Activated naive CD8-positive, alpha-beta T cell treated with anti-CD3 and anti-CD28 coated beads for 36 hours (primary cell): ENCODE results near the gene KCTD4. TPM values are rescaled to one million over a fixed set of nuclear protein-coding genes. Genes with fewer than 3 reads are reported as not detected.

Experiments used
- DNase-seq: peaks from one replicate; pipeline ENCODE4 v3.0.0; 2021
- H3K27ac Mint-ChIP-seq: one replicate; pipeline ENCODE4 v1.8.0; 2022; ENCODE audit warnings: mild to moderate bottlenecking, moderate library complexity, mixed read lengths
- H3K27me3 Mint-ChIP-seq: one replicate; pipeline ENCODE4 v1.8.0; 2022; ENCODE audit warnings: mild to moderate bottlenecking, mixed read lengths
- H3K36me3 Mint-ChIP-seq: one replicate; pipeline ENCODE4 v1.8.0; 2021; ENCODE audit warnings: mild to moderate bottlenecking, mixed read lengths
- H3K4me1 Mint-ChIP-seq: one replicate; pipeline ENCODE4 v1.8.0; 2021; ENCODE audit warnings: mixed read lengths
- H3K4me3 Mint-ChIP-seq: one replicate; pipeline ENCODE4 v1.8.0; 2022; ENCODE audit warnings: mild to moderate bottlenecking, moderate library complexity, mixed read lengths
- H3K9me3 Mint-ChIP-seq: one replicate; pipeline ENCODE4 v1.8.0; 2022; ENCODE audit warnings: mixed read lengths
- total RNA-seq, 2 experiments: library from RNA; stranded (reverse); gene quantifications; one replicate each; pipeline ENCODE4 v1.2.3, GENCODE V29; 2021

The KCTD4 gene
- total RNA-seq, 2 experiments from 2014 or later, result not detected

DNA sequence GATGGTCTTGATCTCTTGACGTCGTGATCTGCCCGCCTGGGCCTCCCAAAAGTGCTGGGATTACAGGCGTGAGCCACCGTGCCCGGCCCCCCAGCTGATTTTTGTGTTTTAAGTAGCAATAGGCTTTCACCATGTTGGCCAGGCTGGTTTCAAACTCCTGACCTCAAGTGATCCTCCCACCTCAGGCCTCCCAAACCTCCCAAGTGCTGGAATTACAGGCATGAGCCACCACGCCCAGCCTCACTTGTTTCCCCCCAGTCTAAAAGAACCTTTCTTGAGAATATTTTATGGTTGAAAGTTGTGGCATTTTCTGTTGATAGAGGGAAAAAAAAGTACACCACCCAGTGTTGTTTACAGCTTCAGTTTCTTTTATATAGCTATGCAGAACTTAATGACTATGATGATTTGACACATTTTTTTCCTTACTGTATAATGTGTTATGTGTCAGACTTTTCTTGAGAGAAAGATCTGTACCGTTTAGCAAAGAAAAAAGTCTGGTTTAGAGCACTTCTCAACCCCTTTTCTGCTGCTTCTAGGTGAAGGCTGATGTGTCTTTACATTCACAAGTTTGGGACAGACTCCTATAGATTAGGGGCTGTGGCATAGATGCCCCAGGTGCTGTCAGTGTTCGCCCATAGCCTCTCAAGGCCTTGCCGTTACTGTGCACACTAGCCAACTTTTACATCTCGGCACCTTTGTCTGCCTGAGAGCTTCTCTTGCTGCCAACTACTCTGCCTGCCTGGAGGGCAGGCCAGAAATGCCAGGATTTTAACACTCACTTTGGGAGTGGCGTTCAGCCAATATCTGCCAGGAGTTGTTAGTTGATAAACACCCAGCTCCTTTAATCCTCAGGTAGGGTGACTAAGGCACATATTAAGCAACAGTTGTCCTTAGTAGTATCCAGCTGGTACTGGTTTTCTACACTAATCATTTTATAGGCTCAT lies 33.0 kb downstream of the KCTD4 start:
- Mint-ChIP-seq H3K9me3 (no peaks in the 10 kb centered on the region), H3K27me3 (no peaks in the 10 kb centered on the region), H3K36me3 (peaks cover 32% of the 10 kb centered on the region), H3K4me3 (no peak overlapping the region), H3K4me1 (peaks cover 14% of the 10 kb centered on the region), H3K27ac (no peak overlapping the region)
- no peak for DNase-seq

DNA sequence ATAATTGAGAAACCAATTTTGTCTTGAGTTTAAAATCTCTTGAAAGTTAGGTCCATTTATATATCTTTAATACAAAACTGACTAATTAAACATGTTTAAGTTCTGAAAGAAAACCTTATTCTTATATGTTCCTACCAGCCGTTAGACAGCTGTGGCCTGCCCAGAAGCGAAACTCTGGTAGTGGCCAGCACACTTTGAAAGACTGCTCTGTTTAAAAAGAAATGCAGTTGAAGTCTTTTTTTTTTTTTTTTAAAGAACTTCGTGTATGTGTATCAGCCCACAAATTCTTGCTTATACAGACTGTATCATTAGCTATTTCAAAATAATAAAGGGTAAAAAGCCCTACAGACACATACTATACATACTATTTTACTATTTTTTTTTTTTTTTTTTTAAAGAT lies 34.0 kb downstream of the KCTD4 start:
- H3K27ac Mint-ChIP-seq, result no peak overlapping the region
- DNase-seq, result no peak
- no peaks in the 10 kb centered on the region for H3K9me3 Mint-ChIP-seq
- peaks cover 10% of the 10 kb centered on the region for H3K4me1 Mint-ChIP-seq
- peaks cover 25% of the 10 kb centered on the region for H3K36me3 Mint-ChIP-seq
- H3K27me3 Mint-ChIP-seq, result no peaks in the 10 kb centered on the region
- no peak overlapping the region for H3K4me3 Mint-ChIP-seq

DNA sequence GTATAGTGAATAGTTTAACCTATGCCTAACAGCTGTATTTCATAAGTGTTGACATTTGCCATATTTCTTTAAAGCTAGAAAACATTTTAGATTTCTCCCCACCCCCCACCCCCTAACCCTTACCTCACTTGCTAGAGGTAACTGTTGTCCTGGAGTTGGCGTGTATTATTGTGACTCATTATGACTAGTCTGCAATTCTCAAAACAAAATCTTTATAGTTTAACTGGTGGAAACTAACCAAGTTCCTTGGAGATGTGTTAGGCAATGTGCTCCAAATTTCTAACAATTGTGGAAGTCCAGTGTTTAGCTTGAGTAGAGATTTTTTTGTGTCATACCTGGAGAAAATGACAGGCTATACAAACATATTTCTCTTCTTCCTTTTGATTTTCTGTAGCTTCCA lies 38.0 kb downstream of the KCTD4 start:
- Mint-ChIP-seq H3K36me3 (peaks cover 37% of the 10 kb centered on the region), H3K9me3 (peaks cover 7% of the 10 kb centered on the region), H3K4me1 (peaks cover 10% of the 10 kb centered on the region), H3K27ac (no peak overlapping the region), H3K4me3 (no peak overlapping the region), H3K27me3 (no peaks in the 10 kb centered on the region)
- DNase-seq, result no peak

DNA sequence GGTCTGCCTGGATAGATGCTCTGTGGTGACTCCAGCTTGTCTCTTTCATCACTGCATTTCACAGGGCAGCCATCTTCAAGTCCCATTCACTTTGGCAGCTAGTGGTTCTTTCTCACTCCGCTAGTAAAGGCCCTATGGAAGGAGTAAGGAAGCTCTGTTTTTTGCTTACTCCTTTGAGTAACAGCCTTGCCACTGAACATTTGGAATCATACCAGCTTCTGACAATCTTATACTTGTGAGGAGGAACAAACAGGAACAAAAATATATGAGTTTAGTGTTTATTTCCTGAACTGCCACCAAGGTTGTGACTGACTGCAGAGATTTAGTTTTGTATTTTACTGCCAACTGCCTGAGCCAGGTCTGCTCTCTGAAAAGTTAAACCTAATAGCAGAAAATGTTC lies 38.7 kb downstream of the KCTD4 start:
- peaks cover 9% of the 10 kb centered on the region for H3K4me1 Mint-ChIP-seq
- peaks cover 11% of the 10 kb centered on the region for H3K9me3 Mint-ChIP-seq
- no peak overlapping the region for H3K27ac Mint-ChIP-seq
- peaks cover 41% of the 10 kb centered on the region for H3K36me3 Mint-ChIP-seq
- no peak overlapping the region for H3K4me3 Mint-ChIP-seq
- DNase-seq, result no peak
- H3K27me3 Mint-ChIP-seq, result no peaks in the 10 kb centered on the region

DNA sequence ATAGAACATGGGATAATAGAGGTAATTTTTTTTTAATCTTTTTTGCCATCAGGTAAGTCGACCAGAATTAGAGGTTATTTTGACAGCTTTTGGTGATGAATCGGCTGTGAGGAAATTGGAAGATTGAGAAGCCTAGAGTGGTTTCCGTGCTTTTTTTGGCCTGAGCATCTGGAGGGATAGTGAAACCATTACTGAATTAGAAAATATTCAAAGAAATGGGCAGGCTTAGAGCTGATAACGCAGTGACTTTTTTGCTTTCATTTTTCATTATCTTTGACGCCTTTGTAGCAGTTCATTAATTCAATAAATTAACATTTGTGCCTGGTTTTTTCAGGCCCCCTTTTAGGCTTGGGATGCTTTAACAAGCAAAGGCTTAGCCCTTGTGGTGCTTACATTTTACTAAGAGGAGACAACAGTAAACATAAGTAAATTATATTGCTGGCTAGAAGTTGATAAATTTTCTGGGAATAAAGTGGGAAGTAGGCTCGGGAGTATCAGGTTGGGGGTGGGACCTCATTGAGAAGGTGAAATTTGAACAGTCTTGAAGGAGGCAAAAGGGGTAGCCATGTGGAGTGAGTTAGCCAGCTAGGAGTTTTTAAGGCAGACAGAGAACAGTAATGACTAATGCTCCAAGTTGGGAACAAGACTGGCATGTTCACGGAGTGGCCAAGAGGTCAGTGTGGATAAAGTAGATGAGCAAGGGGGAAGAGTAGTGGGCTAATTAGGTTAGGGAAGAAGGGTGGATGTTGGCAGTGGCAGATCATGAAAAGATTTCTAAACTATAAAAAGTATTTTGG lies 44.1 kb downstream of the KCTD4 start:
- Mint-ChIP-seq H3K9me3 (peaks cover 15% of the 10 kb centered on the region), H3K27me3 (no peaks in the 10 kb centered on the region), H3K27ac (no peak overlapping the region), H3K4me3 (no peak overlapping the region), H3K4me1 (peaks cover 9% of the 10 kb centered on the region), H3K36me3 (peaks cover 51% of the 10 kb centered on the region)
- DNase-seq, result no peak

DNA sequence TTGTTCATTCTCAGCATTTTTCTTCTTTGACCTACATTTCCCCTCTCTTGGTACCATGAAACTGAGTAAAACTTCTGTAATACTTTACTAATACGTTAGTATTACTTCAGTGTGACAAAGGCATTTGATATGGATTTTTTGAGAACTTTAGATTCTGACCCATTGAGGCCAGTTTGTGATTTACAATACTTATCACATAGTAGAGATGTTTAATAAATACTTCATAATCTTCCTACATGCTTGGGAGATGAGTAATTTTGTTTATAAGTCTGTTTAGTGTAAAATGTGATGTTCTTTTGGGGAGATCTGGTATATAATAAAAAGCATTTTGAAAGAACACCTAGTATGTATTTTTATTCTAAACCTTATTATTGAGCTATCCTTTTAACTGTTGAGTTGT lies 50.9 kb downstream of the KCTD4 start:
- DNase-seq, result no peak
- Mint-ChIP-seq H3K4me1 (peaks cover 12% of the 10 kb centered on the region), H3K4me3 (no peak overlapping the region), H3K27ac (no peak overlapping the region), H3K36me3 (peaks cover 16% of the 10 kb centered on the region), H3K9me3 (no peaks in the 10 kb centered on the region), H3K27me3 (no peaks in the 10 kb centered on the region)

DNA sequence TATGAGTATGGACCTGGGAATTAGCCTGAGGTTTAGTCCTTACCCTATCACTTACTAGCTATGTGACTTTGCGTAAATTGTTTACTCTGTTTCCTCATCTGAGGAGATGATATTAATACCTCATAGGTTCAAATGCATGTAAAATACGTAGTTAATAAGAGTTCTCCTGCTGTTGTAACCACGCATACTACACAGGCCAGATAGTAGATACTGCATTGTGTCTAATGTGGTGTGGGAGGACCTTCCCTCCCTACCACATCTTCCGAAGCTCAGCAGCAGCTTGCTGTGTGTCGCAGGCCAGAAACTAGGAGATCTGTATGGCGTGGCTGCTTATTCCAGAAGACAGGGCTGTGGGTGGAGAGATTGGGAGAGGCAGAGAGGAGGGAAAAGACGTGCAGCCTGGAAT lies 57.5 kb downstream of the KCTD4 start:
- Mint-ChIP-seq H3K27ac (peak overlapping the region; percentile 61), H3K4me1 (peaks cover 17% of the 10 kb centered on the region), H3K36me3 (peaks cover 19% of the 10 kb centered on the region), H3K9me3 (no peaks in the 10 kb centered on the region), H3K27me3 (no peaks in the 10 kb centered on the region), H3K4me3 (no peak overlapping the region)
- DNase-seq, result no peak

Other genes with a start within 250 kb of the KCTD4 start
- gene NUFIP1, start 211.6 kb downstream of the KCTD4 start, total RNA-seq, result 10 to 100 TPM; 14.1 to 14.4 TPM
- gene GPALPP1, start 211.5 kb downstream of the KCTD4 start, total RNA-seq, result 10 to 100 TPM; 29.1 to 32.2 TPM
- 10 to 100 TPM; 31.2 to 32.4 TPM for gene GTF2F2, start 80.5 kb downstream of the KCTD4 start, total RNA-seq
- gene TPT1, start 140.1 kb upstream of the KCTD4 start, total RNA-seq, result 1,000 to 10,000 TPM; 3,217 to 3,223 TPM
- gene SLC25A30, start 217.3 kb upstream of the KCTD4 start, total RNA-seq, result 10 to 100 TPM; 21.7 to 22.0 TPM